Subcutaneous abdominal adipose tissue (tissue), 5 donors: Measurements from ENCODE around the gene CUEDC2.

Experiments used
- H3K27ac ChIP-seq: one replicate; pipeline ENCODE4 v1.7.0; 2013; ENCODE audit warnings: low read depth, mild to moderate bottlenecking, inconsistent platforms, low read length, moderate library complexity
- H3K27me3 ChIP-seq, 5 donors: one replicate each; pipeline ENCODE4 v1.7.0; 2013; ENCODE audit warnings: low read length in 5 of 5, inconsistent platforms in 1 of 5; ENCODE audit not compliant: control insufficient read depth in 5 of 5, insufficient read depth in 4 of 5
- H3K36me3 ChIP-seq, 5 donors: one replicate each; pipeline ENCODE4 v1.7.0; 2013; ENCODE audit warnings: low read length in 5 of 5; ENCODE audit not compliant: control insufficient read depth in 5 of 5, insufficient read depth in 5 of 5
- H3K4me1 ChIP-seq, 5 donors: one replicate each; pipeline ENCODE4 v1.7.0; 2013; ENCODE audit warnings: low read length in 5 of 5, mild to moderate bottlenecking in 3 of 5, moderate library complexity in 1 of 5; ENCODE audit not compliant: control insufficient read depth in 5 of 5, insufficient read depth in 5 of 5
- H3K4me3 ChIP-seq, 5 donors: one replicate each; pipeline ENCODE4 v1.7.0; 2013; ENCODE audit warnings: low read length in 5 of 5, low read depth in 1 of 5
- H3K9ac ChIP-seq, 5 donors: one replicate each; pipeline ENCODE4 v1.7.0; 2013; ENCODE audit warnings: low read length in 5 of 5, mild to moderate bottlenecking in 4 of 5, moderate library complexity in 3 of 5
- H3K9me3 ChIP-seq, 5 donors: one replicate each; pipeline ENCODE4 v1.7.0; 2013; ENCODE audit warnings: low read length in 5 of 5; ENCODE audit not compliant: control insufficient read depth in 5 of 5
- donor health status: healthy.
- donor health status: healthy.
- donor health status: healthy.
- donor health status: healthy.
- donor health status: healthy.

Gene CUEDC2

GRCh38 chr10:102411341-102412255, 20.8 kb downstream of the CUEDC2 start:
- Histone ChIP-seq H3K4me1 (peaks cover 0 to 19% (median 17%) of the 10 kb centered on the region in 5 donors), H3K9me3 (no peaks in the 10 kb centered on the region), H3K9ac (no peak overlapping the region), H3K27me3 (peaks cover 56 to 83% (median 77%) of the 10 kb centered on the region in 5 donors), H3K4me3 (no peak overlapping the region), H3K36me3 (no peaks in the 10 kb centered on the region), H3K27ac (no peak overlapping the region)

GRCh38 chr10:102410429-102411073, 21.8 kb downstream of the CUEDC2 start:
- H3K27ac ChIP-seq = no peak overlapping the region
- H3K36me3 ChIP-seq = no peaks in the 10 kb centered on the region
- H3K9ac ChIP-seq = no peak overlapping the region
- H3K4me3 ChIP-seq = peak overlapping the region in 1 of 5 donors; percentile 5
- peaks cover 49 to 74% (median 69%) of the 10 kb centered on the region in 5 donors for H3K27me3 ChIP-seq
- H3K9me3 ChIP-seq = no peaks in the 10 kb centered on the region
- peaks cover 0 to 19% (median 17%) of the 10 kb centered on the region in 5 donors for H3K4me1 ChIP-seq

GRCh38 chr10:102409604-102410428, 22.6 kb downstream of the CUEDC2 start:
- Histone ChIP-seq H3K27me3 (peaks cover 48 to 69% (median 64%) of the 10 kb centered on the region in 5 donors), H3K9me3 (no peaks in the 10 kb centered on the region), H3K27ac (no peak overlapping the region), H3K4me3 (peak overlapping the region in 2 of 5 donors; percentile 18 to 39), H3K36me3 (no peaks in the 10 kb centered on the region), H3K4me1 (peaks cover 0 to 19% (median 17%) of the 10 kb centered on the region in 5 donors), H3K9ac (no peak overlapping the region)

GRCh38 chr10:102408728-102409603, 23.4 kb downstream of the CUEDC2 start:
- no peaks in the 10 kb centered on the region for H3K36me3 ChIP-seq
- H3K27ac ChIP-seq = no peak overlapping the region
- peaks cover 48 to 63% (median 59%) of the 10 kb centered on the region in 5 donors for H3K27me3 ChIP-seq
- H3K4me1 ChIP-seq = peaks cover 0 to 19% (median 17%) of the 10 kb centered on the region in 5 donors
- H3K9ac ChIP-seq = no peak overlapping the region
- H3K9me3 ChIP-seq = no peaks in the 10 kb centered on the region
- peak overlapping the region in 3 of 5 donors; percentile 44 to 60 (median 59) for H3K4me3 ChIP-seq

- Histone ChIP-seq H3K9ac (no peak overlapping the region), H3K36me3 (no peaks in the 10 kb centered on the region), H3K9me3 (no peaks in the 10 kb centered on the region), H3K27ac (no peak overlapping the region), H3K4me3 (peak overlapping the region in 1 of 5 donors; percentile 60), H3K27me3 (peaks cover 48 to 58% (median 55%) of the 10 kb centered on the region in 5 donors), H3K4me1 (peaks cover 0 to 19% (median 17%) of the 10 kb centered on the region in 5 donors)
Observed at GRCh38 chr10:102408131-102408727, 24.1 kb downstream of the CUEDC2 start.

- H3K36me3 ChIP-seq = peaks cover 0 to 4% (median 1%) of the 10 kb centered on the region in 5 donors
- H3K4me1 ChIP-seq = peaks cover 0 to 19% (median 17%) of the 10 kb centered on the region in 5 donors
- no peak overlapping the region for H3K27ac ChIP-seq
- H3K27me3 ChIP-seq = peaks cover 44 to 51% (median 49%) of the 10 kb centered on the region in 5 donors
- H3K9me3 ChIP-seq = no peaks in the 10 kb centered on the region
- no peak overlapping the region for H3K9ac ChIP-seq
- H3K4me3 ChIP-seq = no peak overlapping the region
Observed at GRCh38 chr10:102407425-102408130, 24.8 kb downstream of the CUEDC2 start.

GRCh38 chr10:102406815-102407214, 25.6 kb downstream of the CUEDC2 start:
- H3K4me1 ChIP-seq = peaks cover 0 to 19% (median 17%) of the 10 kb centered on the region in 5 donors
- no peaks in the 10 kb centered on the region for H3K9me3 ChIP-seq
- H3K27me3 ChIP-seq = peaks cover 36 to 44% (median 42%) of the 10 kb centered on the region in 5 donors
- H3K27ac ChIP-seq = no peak overlapping the region
- no peak overlapping the region for H3K4me3 ChIP-seq
- peaks cover 0 to 12% (median 8%) of the 10 kb centered on the region in 5 donors for H3K36me3 ChIP-seq
- H3K9ac ChIP-seq = no peak overlapping the region

- no peak overlapping the region for H3K9ac ChIP-seq
- H3K27ac ChIP-seq = no peak overlapping the region
Observed at GRCh38 chr10:102405632-102406031, 26.7 kb downstream of the CUEDC2 start.

More at GRCh38 chr10:102405632-102406031, 26.7 kb downstream of the CUEDC2 start:
- H3K4me1 ChIP-seq = peaks cover 0 to 17% (median 13%) of the 10 kb centered on the region in 5 donors
- no peaks in the 10 kb centered on the region for H3K9me3 ChIP-seq
- peaks cover 0 to 24% (median 20%) of the 10 kb centered on the region in 5 donors for H3K36me3 ChIP-seq
- peaks cover 24 to 32% (median 30%) of the 10 kb centered on the region in 5 donors for H3K27me3 ChIP-seq
- no peak overlapping the region for H3K4me3 ChIP-seq
